LNCaP clone FGC (cell line): ENCODE measurements around the gene PTPRD.

ENCODE experiments used
- DNase-seq: peaks from one replicate; pipeline ENCODE4 v3.0.0-alpha.2; 2011; ENCODE audit warnings: low read depth
- H3K4me3 ChIP-seq: 2 replicates; pipeline ENCODE4 v1.5.1; 2011; ENCODE audit warnings: mild to moderate bottlenecking, low read depth, low read length, control low read depth
- CTCF ChIP-seq: IDR thresholded peaks from 2 replicates; pipeline ENCODE4 v1.5.1; 2012; ENCODE audit warnings: mild to moderate bottlenecking; ENCODE audit not compliant: control insufficient read depth, insufficient read depth; ENCODE audit errors: extremely low read depth

PTPRD gene

GRCh38 chr9:10059044-10059443 lies 553.8 kb downstream of the PTPRD start:
- DNase-seq, result no peak
- TF ChIP-seq CTCF, result no peak
- H3K4me3 ChIP-seq, result no peak overlapping the region

- DNase-seq, result no peak
- no peak overlapping the region for H3K4me3 ChIP-seq
- TF ChIP-seq CTCF, result no peak
Measured at GRCh38 chr9:10055886-10056395, 556.9 kb downstream of the PTPRD start.

GRCh38 chr9:10054456-10054855 lies 558.3 kb downstream of the PTPRD start:
- no peak for DNase-seq
- TF ChIP-seq CTCF, result no peak
- H3K4me3 ChIP-seq, result no peak overlapping the region

- TF ChIP-seq CTCF, result no peak
- no peak overlapping the region for H3K4me3 ChIP-seq
- no peak for DNase-seq
Measured at GRCh38 chr9:10052916-10053315, 559.9 kb downstream of the PTPRD start.

- H3K4me3 ChIP-seq, result no peak overlapping the region
- TF ChIP-seq CTCF, result no peak
- DNase-seq, result no peak
Measured at GRCh38 chr9:10052181-10052580, 560.6 kb downstream of the PTPRD start.

GRCh38 chr9:10050016-10050415 lies 562.8 kb downstream of the PTPRD start:
- H3K4me3 ChIP-seq, result no peak overlapping the region
- DNase-seq, result no peak
- TF ChIP-seq CTCF, result no peak

- H3K4me3 ChIP-seq, result no peak overlapping the region
- no peak for DNase-seq
- no peak for TF ChIP-seq CTCF
Measured at GRCh38 chr9:10048994-10049393, 563.8 kb downstream of the PTPRD start.
